GM10847 (cell line): Measurements from ENCODE around the gene ROR2.

ENCODE experiments used
- POLR2A ChIP-seq: IDR thresholded peaks from 2 replicates; pipeline ENCODE4 v1.6.1; 2011; ENCODE audit not compliant: insufficient read length; ENCODE audit errors: extremely low read depth

The ROR2 gene

GRCh38 chr9:91733006-91733624 is 216.9 kb downstream of the ROR2 start:
- TF ChIP-seq POLR2A = no peak

GRCh38 chr9:91732187-91733005 is 217.6 kb downstream of the ROR2 start:
- TF ChIP-seq POLR2A = no peak

- TF ChIP-seq POLR2A = no peak
Observed at GRCh38 chr9:91730806-91731205, 219.2 kb downstream of the ROR2 start.

- TF ChIP-seq POLR2A = no peak
Observed at GRCh38 chr9:91729558-91729842, 220.5 kb downstream of the ROR2 start.

GRCh38 chr9:91727972-91728371 is 222.1 kb downstream of the ROR2 start:
- no peak for TF ChIP-seq POLR2A

GRCh38 chr9:91727316-91727861 is 222.6 kb downstream of the ROR2 start:
- TF ChIP-seq POLR2A = no peak

- TF ChIP-seq POLR2A = no peak
Observed at GRCh38 chr9:91726406-91727100, 223.5 kb downstream of the ROR2 start.

GRCh38 chr9:91725651-91726050 is 224.4 kb downstream of the ROR2 start:
- TF ChIP-seq POLR2A = no peak

- TF ChIP-seq POLR2A = no peak
Observed at GRCh38 chr9:91724609-91725505, 225.2 kb downstream of the ROR2 start.

GRCh38 chr9:91724068-91724440 is 226.0 kb downstream of the ROR2 start:
- TF ChIP-seq POLR2A = no peak

- no peak for TF ChIP-seq POLR2A
Observed at GRCh38 chr9:91723420-91724067, 226.5 kb downstream of the ROR2 start.

- TF ChIP-seq POLR2A = no peak
Observed at GRCh38 chr9:91720751-91721705, 229.0 kb downstream of the ROR2 start.

GRCh38 chr9:91720313-91720712 is 229.7 kb downstream of the ROR2 start:
- no peak for TF ChIP-seq POLR2A
